ENCODE measurements around the gene USF3. TPM values are rescaled to one million over a fixed set of nuclear protein-coding genes. Genes with fewer than 3 reads are reported as not detected.

Gene USF3
- total and polyA plus RNA-seq, 9 of the 15 experiments (the other 6 are each of a cell fraction or from before 2014, with no cell fraction given) = 1.4 to 6.9 (median 3.1) TPM

DNA sequence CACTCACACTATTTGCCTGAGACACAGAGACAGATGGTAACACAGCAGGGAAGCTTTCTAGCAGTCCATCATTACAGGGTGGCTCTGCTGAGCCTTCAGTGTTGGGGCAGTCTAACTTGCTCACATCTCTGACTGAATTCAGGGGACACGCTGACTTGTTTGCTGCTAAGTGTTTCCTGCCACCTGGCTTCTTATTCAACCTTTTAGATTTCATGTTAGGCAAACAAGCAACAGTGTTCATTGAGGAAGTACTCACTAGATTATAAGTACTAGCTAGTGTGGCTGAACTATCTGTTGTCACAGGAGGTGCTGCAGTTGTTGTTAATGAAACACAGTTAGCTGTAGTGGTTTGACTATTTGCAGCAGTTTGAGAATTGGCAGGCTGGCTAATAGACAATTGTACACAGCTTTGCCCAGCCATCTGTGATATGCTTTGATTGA lies 37.3 kb downstream of the USF3 start:
- Histone ChIP-seq H3K79me2 (ENCODE audit: control insufficient read depth, insufficient read depth, low read length) (no peaks in the 10 kb centered on the region), H3K9me3 (replicated peaks; ENCODE audit: control insufficient read depth, insufficient read depth, low read depth, low read length) (no peaks in the 10 kb centered on the region), H3K27me3 (ENCODE audit: control insufficient read depth in 2 of 2, insufficient read depth in 2 of 2, low read length in 2 of 2) (no peaks in the 10 kb centered on the region), H4K20me1 (replicated peaks; ENCODE audit: control insufficient read depth, insufficient read depth, low read length) (no peaks in the 10 kb centered on the region), H3K4me2 (ENCODE audit: insufficient read depth, low read length) (no peak overlapping the region), H3K36me3 (ENCODE audit: control insufficient read depth, insufficient read depth, low read length) (no peaks in the 10 kb centered on the region), H3K9me1 (ENCODE audit: control insufficient read depth, insufficient read depth, low read length) (no peaks in the 10 kb centered on the region), H2AFZ (ENCODE audit: low read depth, low read length) (no peak overlapping the region), H3K27ac (ENCODE audit: extremely low read depth, low read depth, low read length) (no peak overlapping the region), H3K4me1 (replicated peaks in 1 of 2; ENCODE audit: control insufficient read depth in 2 of 2, insufficient read depth in 2 of 2, low read length in 2 of 2) (no peaks in the 10 kb centered on the region), H3K4me3 (no peak overlapping the region), H3K9ac (ENCODE audit: insufficient read depth in 1 of 2, low read depth in 2 of 2, low read length in 2 of 2) (no peak overlapping the region)
- in situ Hi-C loops (cut with MboI) = no loop called here
- FAIRE-seq (no peak), ATAC-seq (no peak), DNase-seq (ENCODE audit: extremely low read depth in 1 of 4, low spot score in 3 of 4) (no peak)
- 64% methylated on average over 1 of the region's 1 CpG for WGBS (ENCODE audit: insufficient coverage, low coverage, missing lambda C conversion rate)
- no TSS peak for BruUV-seq (replicated peaks)
- intact Hi-C loops (cut with micrococcal nuclease) = no loop called here
- TF ChIP-seq HDAC6 (IDR thresholded peaks at IDR 0.05; ENCODE audit: low read depth, low read length) = no peak
- TF ChIP-seq, protein P1, sequence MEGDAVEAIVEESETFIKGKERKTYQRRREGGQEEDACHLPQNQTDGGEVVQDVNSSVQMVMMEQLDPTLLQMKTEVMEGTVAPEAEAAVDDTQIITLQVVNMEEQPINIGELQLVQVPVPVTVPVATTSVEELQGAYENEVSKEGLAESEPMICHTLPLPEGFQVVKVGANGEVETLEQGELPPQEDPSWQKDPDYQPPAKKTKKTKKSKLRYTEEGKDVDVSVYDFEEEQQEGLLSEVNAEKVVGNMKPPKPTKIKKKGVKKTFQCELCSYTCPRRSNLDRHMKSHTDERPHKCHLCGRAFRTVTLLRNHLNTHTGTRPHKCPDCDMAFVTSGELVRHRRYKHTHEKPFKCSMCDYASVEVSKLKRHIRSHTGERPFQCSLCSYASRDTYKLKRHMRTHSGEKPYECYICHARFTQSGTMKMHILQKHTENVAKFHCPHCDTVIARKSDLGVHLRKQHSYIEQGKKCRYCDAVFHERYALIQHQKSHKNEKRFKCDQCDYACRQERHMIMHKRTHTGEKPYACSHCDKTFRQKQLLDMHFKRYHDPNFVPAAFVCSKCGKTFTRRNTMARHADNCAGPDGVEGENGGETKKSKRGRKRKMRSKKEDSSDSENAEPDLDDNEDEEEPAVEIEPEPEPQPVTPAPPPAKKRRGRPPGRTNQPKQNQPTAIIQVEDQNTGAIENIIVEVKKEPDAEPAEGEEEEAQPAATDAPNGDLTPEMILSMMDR (IDR thresholded peaks at IDR 0.05 in 2 of 3, conservative IDR thresholded peaks at IDR 0.05 in 1 of 3; ENCODE audit: insufficient read depth in 2 of 3, low read depth in 1 of 3, low read length in 3 of 3) = no peak
- TF ChIP-seq YY1 (IDR thresholded peaks at IDR 0.05; ENCODE audit: borderline replicate concordance in 1 of 3, control insufficient read depth in 1 of 3, extremely low read depth in 1 of 3, insufficient read depth in 3 of 3, insufficient read length in 1 of 3, insufficient replicate concordance in 2 of 3, low read depth in 1 of 3, low read length in 2 of 3) = no peak
- TF ChIP-seq, protein P2, sequence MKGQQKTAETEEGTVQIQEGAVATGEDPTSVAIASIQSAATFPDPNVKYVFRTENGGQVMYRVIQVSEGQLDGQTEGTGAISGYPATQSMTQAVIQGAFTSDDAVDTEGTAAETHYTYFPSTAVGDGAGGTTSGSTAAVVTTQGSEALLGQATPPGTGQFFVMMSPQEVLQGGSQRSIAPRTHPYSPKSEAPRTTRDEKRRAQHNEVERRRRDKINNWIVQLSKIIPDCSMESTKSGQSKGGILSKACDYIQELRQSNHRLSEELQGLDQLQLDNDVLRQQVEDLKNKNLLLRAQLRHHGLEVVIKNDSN (CRISPR knock-in tag; IDR thresholded peaks at IDR 0.05) = no peak
- no peak for TF ChIP-seq ZBED1 (IDR thresholded peaks at IDR 0.05)
- TF ChIP-seq ZNF431 (CRISPR knock-in tag; IDR thresholded peaks at IDR 0.05) = no peak
- TF ChIP-seq ZNF780A (CRISPR knock-in tag; IDR thresholded peaks at IDR 0.05) = no peak
- TF ChIP-seq TAF15 (IDR thresholded peaks at IDR 0.05; ENCODE audit: low read depth, low read length) = no peak
- TF ChIP-seq SIX5 (IDR thresholded peaks at IDR 0.05; ENCODE audit: borderline replicate concordance in 1 of 2, insufficient read depth in 1 of 2, low read depth in 1 of 2, low read length in 2 of 2) = no peak
- no peak for TF ChIP-seq TCF3 (CRISPR knock-in tag; IDR thresholded peaks at IDR 0.05)
- no peak for TF ChIP-seq ZNF76 (CRISPR knock-in tag; IDR thresholded peaks at IDR 0.05; ENCODE audit: borderline replicate concordance)
- TF ChIP-seq BACH1 (tag; IDR thresholded peaks at IDR 0.05) = no peak
- TF ChIP-seq, protein P3, sequence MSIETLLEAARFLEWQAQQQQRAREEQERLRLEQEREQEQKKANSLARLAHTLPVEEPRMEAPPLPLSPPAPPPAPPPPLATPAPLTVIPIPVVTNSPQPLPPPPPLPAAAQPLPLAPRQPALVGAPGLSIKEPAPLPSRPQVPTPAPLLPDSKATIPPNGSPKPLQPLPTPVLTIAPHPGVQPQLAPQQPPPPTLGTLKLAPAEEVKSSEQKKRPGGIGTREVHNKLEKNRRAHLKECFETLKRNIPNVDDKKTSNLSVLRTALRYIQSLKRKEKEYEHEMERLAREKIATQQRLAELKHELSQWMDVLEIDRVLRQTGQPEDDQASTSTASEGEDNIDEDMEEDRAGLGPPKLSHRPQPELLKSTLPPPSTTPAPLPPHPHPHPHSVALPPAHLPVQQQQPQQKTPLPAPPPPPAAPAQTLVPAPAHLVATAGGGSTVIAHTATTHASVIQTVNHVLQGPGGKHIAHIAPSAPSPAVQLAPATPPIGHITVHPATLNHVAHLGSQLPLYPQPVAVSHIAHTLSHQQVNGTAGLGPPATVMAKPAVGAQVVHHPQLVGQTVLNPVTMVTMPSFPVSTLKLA (conservative IDR thresholded peaks at IDR 0.05) = no peak
- TF ChIP-seq, protein P4, sequence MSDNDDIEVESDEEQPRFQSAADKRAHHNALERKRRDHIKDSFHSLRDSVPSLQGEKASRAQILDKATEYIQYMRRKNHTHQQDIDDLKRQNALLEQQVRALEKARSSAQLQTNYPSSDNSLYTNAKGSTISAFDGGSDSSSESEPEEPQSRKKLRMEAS (CRISPR knock-in tag; IDR thresholded peaks at IDR 0.05) = no peak
- ChIA-PET POLR2A (no interaction called here), CTCF (ENCODE audit: low intra/inter-chr PET ratio) (no interaction called here)
